GM12878 (cell line): ENCODE data around the gene HS3ST6. TPM values are rescaled to one million over a fixed set of nuclear protein-coding genes. Genes with fewer than 3 reads are reported as not detected.

Experiments
- BACH1 ChIP-seq: fragments of 450-650 bp; IDR thresholded peaks from 2 replicates; pipeline ENCODE4 v1.6.1; 2017; ENCODE audit warnings: mild to moderate bottlenecking, borderline replicate concordance
- CEBPZ ChIP-seq: fragments of 150-350 bp; IDR thresholded peaks from 2 replicates; pipeline ENCODE4 v1.6.1; 2016; ENCODE audit warnings: low read depth, low read length
- E2F4 ChIP-seq: IDR thresholded peaks from 2 replicates; pipeline ENCODE4 v1.6.1; 2012; ENCODE audit warnings: low read depth, low read length, improper control_type of control experiment
- E2F8 ChIP-seq: fragments of 450-650 bp; IDR thresholded peaks from 2 replicates; pipeline ENCODE4 v1.6.1; 2018; ENCODE audit warnings: mild to moderate bottlenecking, low read depth, moderate library complexity; ENCODE audit not compliant: partially characterized antibody
- ETV6 ChIP-seq, 2 experiments: fragments of 450-650 bp in 1 of 2; IDR thresholded peaks in 1 of 2; conservative IDR thresholded peaks in 1 of 2; 2 replicates each; pipeline ENCODE4 v1.6.1; 2014; ENCODE audit warnings: antibody characterized with exemption in 1 of 2, borderline replicate concordance in 1 of 2, low read depth in 1 of 2, mild to moderate bottlenecking in 1 of 2, moderate library complexity in 1 of 2
- EZH2 ChIP-seq: IDR thresholded peaks from 2 replicates; pipeline ENCODE4 v1.6.1; 2012; ENCODE audit warnings: low read depth, mild to moderate bottlenecking, control low read depth, inconsistent platforms, low read length, borderline replicate concordance; ENCODE audit not compliant: control insufficient read depth
- FOXK2 ChIP-seq: fragments of 450-650 bp; IDR thresholded peaks from 2 replicates; pipeline ENCODE4 v1.6.1; 2017; ENCODE audit warnings: mild to moderate bottlenecking, moderate library complexity
- GATAD2B ChIP-seq: fragments of 450-650 bp; conservative IDR thresholded peaks from 2 replicates; pipeline ENCODE4 v1.6.1; 2017; ENCODE audit warnings: low read depth, mild to moderate bottlenecking, moderate library complexity
- HDAC2 ChIP-seq: fragments of 200-600 bp; sonication (generic); IDR thresholded peaks from 2 replicates; pipeline ENCODE4 v1.6.1; 2017
- HDAC6 ChIP-seq: fragments of 200-600 bp; sonication (generic); IDR thresholded peaks from one replicate; pipeline ENCODE4 v1.8.0; 2017; ENCODE audit warnings: antibody characterized with exemption; ENCODE audit not compliant: unreplicated experiment
- IRF4 ChIP-seq: IDR thresholded peaks from 2 replicates; pipeline ENCODE4 v1.6.1; 2011; ENCODE audit warnings: low read depth, low read length
- JUND ChIP-seq: IDR thresholded peaks from 2 replicates; pipeline ENCODE4 v1.6.1; 2012; ENCODE audit warnings: low read depth, mild to moderate bottlenecking, low read length, improper control_type of control experiment, moderate library complexity
- MTA2 ChIP-seq: fragments of 450-650 bp; IDR thresholded peaks from 2 replicates; pipeline ENCODE4 v1.6.1; 2016; ENCODE audit warnings: low read depth, mild to moderate bottlenecking, moderate library complexity
- NBN ChIP-seq: fragments of 450-650 bp; IDR thresholded peaks from 2 replicates; pipeline ENCODE4 v1.6.1; 2016
- RB1 ChIP-seq: fragments of 450-650 bp; formaldehyde crosslinking; IDR thresholded peaks from 2 replicates; pipeline ENCODE4 v1.6.1; 2017; ENCODE audit warnings: mild to moderate bottlenecking, borderline replicate concordance
- REST ChIP-seq: IDR thresholded peaks from 2 replicates; pipeline ENCODE4 v1.6.1; 2012; ENCODE audit warnings: mild to moderate bottlenecking, low read depth, low read length
- polyA plus RNA-seq, 11 experiments: library from polyadenylated mRNA; depleted of rRNA in 4 of 11; unstranded in 6 of 11; stranded (reverse) in 5 of 11; fragments of >200 nt; fragmentation: Nextera tagmentation in 4 of 11; fragmentation: Illumina TruSeq in 1 of 11; extraction: Ambion mirVana in 4 of 11; extraction: Trizol in 1 of 11; gene quantifications; 1 replicate in 1 of 11; 2 replicates in 10 of 11; pipeline versions ENCODE4 v1.2.1 to v1.2.3, GENCODE V29; 2011 to 2016; ENCODE audit warnings: inconsistent platforms in 2 of 11, missing spikeins in 2 of 11, low read depth in 1 of 11
- total RNA-seq, 4 experiments: library from RNA; depleted of rRNA in 3 of 4; stranded (reverse); fragments of >200 nt in 3 of 4; fragmentation: Illumina TruSeq in 1 of 4; extraction: Trizol in 1 of 4; gene quantifications; 2 replicates each; pipeline versions ENCODE4 v1.2.1 to v1.2.3, GENCODE V29; 2013 to 2021
- TF ChIP-seq, protein P1 (sequence below): IDR thresholded peaks from 2 replicates; pipeline ENCODE4 v1.6.1; 2011; ENCODE audit warnings: mild to moderate bottlenecking, low read depth, low read length, moderate library complexity; ENCODE audit not compliant: insufficient replicate concordance

HS3ST6 gene
- total and polyA plus RNA-seq, 10 of the 15 experiments (the other 5 are each of a cell fraction or from before 2014, with no cell fraction given) = not detected

GRCh38 chr16:1929578-1930337 is 11.5 kb upstream of the HS3ST6 start (continued):
- TF ChIP-seq CEBPZ (no peak), BACH1 (peak; percentile 80), FOXK2 (no peak), JUND (0 out of 2 replicates have a peak, but pooled peaks have one; percentile 27), ETV6 (conservative IDR thresholded peaks at IDR 0.05 in 1 of 2, IDR thresholded peaks at IDR 0.05 in 1 of 2; ENCODE audit: borderline replicate concordance in 1 of 2, low read depth in 1 of 2) (no peak), EZH2 (no peak), REST (no peak), GATAD2B (peak; percentile 80), HDAC2 (no peak), E2F4 (no peak), HDAC6 (no peak), NBN (no peak), MTA2 (no peak), E2F8 (no peak), RB1 (peak; percentile 83; the same call in 1 of the 2 replicates), IRF4 (no peak)
- TF ChIP-seq, protein P1, sequence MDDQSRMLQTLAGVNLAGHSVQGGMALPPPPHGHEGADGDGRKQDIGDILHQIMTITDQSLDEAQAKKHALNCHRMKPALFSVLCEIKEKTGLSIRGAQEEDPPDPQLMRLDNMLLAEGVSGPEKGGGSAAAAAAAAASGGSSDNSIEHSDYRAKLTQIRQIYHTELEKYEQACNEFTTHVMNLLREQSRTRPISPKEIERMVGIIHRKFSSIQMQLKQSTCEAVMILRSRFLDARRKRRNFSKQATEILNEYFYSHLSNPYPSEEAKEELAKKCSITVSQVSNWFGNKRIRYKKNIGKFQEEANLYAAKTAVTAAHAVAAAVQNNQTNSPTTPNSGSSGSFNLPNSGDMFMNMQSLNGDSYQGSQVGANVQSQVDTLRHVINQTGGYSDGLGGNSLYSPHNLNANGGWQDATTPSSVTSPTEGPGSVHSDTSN = no peak
